ENCODE data around the gene IFIT3. TPM values are rescaled to one million over a fixed set of nuclear protein-coding genes. Genes with fewer than 3 reads are reported as not detected.
A peak's percentile ranks its signal among the peaks of the same experiment; 100 is the strongest.
"Not testable (repeated sequence)": the region's sequence is repeated elsewhere in the genome, so short reads cannot be mapped to it uniquely, and the experiment has no call there.

The IFIT3 gene
- total RNA-seq, 1 donor from 2014 or later = not detected

DNA sequence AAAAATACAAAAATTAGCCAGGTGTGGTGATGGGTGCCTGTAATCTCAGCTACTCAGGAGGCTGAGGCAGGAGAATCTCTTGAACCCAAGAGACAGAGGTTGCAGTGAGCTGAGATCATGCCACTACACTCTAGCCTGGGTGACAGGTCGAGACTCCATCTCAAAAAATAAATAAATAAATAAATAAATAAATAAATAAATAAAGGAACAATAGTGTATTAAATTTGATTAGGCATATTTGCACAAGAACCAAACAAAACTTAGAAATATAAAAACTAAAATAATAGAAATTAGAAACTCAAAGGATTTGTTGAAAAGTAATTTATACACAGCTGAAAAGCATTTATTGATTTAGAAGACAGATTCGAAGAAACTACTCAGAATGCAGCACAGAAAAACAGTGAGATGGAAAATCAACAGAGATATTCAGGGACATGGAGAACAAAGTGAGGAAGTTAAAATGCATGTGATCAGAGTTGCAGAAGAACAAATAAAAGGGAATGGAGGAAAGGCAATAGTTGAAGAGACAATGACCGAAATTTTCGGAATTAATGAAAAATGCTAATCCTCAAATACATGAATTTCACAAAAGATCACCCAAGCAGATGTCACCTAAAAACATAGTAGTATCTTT lies 17.7 kb downstream of the IFIT3 start:
- Mint-ChIP-seq H3K27me3 (no peaks in the 10 kb centered on the region), H3K9me3 (ENCODE audit: low read depth) (no peaks in the 10 kb centered on the region), H3K27ac (no peak overlapping the region), H3K36me3 (ENCODE audit: insufficient read depth) (no peaks in the 10 kb centered on the region), H3K4me3 (ENCODE audit: low read depth) (no peak overlapping the region), H3K4me1 (ENCODE audit: low read depth) (peaks cover 29% of the 10 kb centered on the region)
- TF ChIP-seq, protein P1, sequence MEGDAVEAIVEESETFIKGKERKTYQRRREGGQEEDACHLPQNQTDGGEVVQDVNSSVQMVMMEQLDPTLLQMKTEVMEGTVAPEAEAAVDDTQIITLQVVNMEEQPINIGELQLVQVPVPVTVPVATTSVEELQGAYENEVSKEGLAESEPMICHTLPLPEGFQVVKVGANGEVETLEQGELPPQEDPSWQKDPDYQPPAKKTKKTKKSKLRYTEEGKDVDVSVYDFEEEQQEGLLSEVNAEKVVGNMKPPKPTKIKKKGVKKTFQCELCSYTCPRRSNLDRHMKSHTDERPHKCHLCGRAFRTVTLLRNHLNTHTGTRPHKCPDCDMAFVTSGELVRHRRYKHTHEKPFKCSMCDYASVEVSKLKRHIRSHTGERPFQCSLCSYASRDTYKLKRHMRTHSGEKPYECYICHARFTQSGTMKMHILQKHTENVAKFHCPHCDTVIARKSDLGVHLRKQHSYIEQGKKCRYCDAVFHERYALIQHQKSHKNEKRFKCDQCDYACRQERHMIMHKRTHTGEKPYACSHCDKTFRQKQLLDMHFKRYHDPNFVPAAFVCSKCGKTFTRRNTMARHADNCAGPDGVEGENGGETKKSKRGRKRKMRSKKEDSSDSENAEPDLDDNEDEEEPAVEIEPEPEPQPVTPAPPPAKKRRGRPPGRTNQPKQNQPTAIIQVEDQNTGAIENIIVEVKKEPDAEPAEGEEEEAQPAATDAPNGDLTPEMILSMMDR (IDR thresholded peaks at IDR 0.05; ENCODE audit: unreplicated experiment) = no peak
- no peak for DNase-seq (ENCODE audit: low spot score, unreplicated experiment)

DNA sequence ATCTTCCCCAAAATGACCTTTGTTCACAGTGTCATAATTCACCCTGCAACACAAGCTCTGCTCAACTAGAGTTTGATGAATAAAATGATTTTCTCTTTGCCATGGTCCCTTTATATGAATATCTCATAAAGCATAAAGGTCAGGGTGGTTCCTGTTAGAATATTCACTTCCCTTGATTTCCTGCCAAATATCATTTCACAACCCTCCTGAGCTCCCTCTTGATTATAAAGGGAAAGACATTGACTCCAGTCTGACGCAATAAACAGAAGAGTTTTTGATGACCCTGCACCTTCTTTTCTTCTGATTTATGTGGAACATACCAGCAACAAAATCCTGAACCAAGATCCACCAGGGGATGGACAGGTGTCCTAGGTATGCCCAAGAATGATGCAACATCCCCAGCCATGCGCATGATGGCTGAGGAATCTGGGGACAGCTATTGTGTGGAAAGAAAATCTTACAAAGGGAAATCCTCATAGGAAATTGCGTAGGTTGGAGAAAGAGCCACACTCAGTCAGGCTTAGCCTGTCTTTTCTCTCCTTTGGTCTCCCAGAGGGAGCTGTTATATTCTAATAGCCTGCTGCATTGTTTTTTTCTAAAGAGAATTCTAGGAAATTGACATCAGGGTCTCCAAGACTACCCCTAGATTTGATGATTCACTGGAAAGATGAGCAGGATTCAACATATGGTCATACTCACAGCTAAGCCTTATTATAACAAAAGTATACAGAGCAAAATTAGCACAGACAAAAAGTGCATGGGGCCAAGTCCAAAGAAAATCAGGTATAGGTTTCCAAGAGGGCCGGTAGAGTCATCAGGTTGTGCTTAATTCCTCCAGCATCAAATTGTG lies 18.8 kb downstream of the IFIT3 start:
- no peak for DNase-seq (ENCODE audit: low spot score, unreplicated experiment)
- no peak overlapping the region for H3K27ac Mint-ChIP-seq
- H3K9me3 Mint-ChIP-seq (ENCODE audit: low read depth) = no peaks in the 10 kb centered on the region
- H3K4me1 Mint-ChIP-seq (ENCODE audit: low read depth) = peaks cover 41% of the 10 kb centered on the region
- TF ChIP-seq, protein P1 (IDR thresholded peaks at IDR 0.05; ENCODE audit: unreplicated experiment) = no peak
- no peak overlapping the region for H3K4me3 Mint-ChIP-seq (ENCODE audit: low read depth)
- H3K27me3 Mint-ChIP-seq = no peaks in the 10 kb centered on the region
- no peaks in the 10 kb centered on the region for H3K36me3 Mint-ChIP-seq (ENCODE audit: insufficient read depth)

DNA sequence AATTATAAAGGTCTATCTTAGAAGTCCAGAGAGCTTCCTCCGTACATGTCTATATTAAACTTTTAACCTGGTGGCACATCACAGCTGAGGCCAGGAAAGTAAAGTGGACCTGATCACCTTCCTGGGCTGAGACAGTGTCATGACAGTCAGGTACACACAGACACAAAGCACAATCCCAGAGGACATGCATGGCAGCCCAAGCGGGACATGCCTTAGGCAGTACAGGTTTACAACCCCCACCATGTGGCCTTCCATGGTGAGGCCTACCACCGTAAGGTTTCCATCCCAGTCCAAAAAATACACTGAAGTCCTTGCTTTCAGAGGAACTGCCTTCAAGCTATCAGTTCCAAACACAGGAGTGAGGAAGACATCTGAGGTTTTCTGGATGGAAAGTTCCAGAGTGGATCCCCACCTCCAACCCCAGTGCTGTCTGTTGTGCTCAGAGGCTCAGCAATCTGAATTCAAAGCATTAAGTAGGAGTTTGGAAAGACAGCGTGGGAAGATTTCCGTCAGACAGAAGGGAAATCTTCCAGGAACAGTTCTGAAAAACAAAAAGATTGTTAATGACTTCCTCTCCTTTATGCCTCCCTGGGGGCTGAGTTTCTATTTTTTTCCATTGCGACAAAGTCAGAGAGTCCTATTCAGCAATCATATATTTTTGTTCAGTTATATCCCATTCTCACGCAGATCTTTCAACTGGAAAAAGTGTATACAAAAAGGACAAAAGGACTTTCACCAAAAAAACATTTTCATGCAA lies 20.1 kb downstream of the IFIT3 start:
- H3K4me1 Mint-ChIP-seq (ENCODE audit: low read depth) = peaks cover 53% of the 10 kb centered on the region
- H3K27me3 Mint-ChIP-seq = no peaks in the 10 kb centered on the region
- no peaks in the 10 kb centered on the region for H3K9me3 Mint-ChIP-seq (ENCODE audit: low read depth)
- TF ChIP-seq, protein P1 (IDR thresholded peaks at IDR 0.05; ENCODE audit: unreplicated experiment) = no peak
- no peak overlapping the region for H3K27ac Mint-ChIP-seq
- no peak for DNase-seq (ENCODE audit: low spot score, unreplicated experiment)
- H3K36me3 Mint-ChIP-seq (ENCODE audit: insufficient read depth) = no peaks in the 10 kb centered on the region
- H3K4me3 Mint-ChIP-seq (ENCODE audit: low read depth) = no peak overlapping the region

DNA sequence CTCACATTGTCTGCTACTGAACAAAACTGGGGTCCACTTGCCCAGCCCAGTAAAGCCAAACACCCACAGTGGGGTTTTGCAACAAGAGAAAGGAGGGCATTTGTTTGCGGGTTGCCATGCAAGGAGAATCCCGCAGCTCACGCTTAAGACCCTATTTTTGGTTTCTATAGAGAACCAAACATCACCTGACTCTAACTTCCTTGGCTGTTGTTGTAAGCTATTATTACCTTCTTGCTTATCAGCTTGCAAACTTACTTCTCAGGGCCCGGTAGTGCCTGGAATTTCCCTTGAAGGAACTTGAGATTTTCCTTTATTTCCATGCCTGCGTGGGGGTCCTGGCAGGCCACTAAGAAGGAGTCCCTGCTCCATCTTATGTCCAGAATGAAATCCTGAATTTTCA lies 20.7 kb downstream of the IFIT3 start:
- Mint-ChIP-seq H3K9me3 (ENCODE audit: low read depth) (peaks cover 3% of the 10 kb centered on the region), H3K36me3 (ENCODE audit: insufficient read depth) (peaks cover 2% of the 10 kb centered on the region), H3K27me3 (no peaks in the 10 kb centered on the region), H3K4me1 (ENCODE audit: low read depth) (peaks cover 57% of the 10 kb centered on the region), H3K4me3 (ENCODE audit: low read depth) (no peak overlapping the region), H3K27ac (peak overlapping the region; percentile 99)
- no peak for DNase-seq (ENCODE audit: low spot score, unreplicated experiment)
- TF ChIP-seq, protein P1 (IDR thresholded peaks at IDR 0.05; ENCODE audit: unreplicated experiment) = no peak

DNA sequence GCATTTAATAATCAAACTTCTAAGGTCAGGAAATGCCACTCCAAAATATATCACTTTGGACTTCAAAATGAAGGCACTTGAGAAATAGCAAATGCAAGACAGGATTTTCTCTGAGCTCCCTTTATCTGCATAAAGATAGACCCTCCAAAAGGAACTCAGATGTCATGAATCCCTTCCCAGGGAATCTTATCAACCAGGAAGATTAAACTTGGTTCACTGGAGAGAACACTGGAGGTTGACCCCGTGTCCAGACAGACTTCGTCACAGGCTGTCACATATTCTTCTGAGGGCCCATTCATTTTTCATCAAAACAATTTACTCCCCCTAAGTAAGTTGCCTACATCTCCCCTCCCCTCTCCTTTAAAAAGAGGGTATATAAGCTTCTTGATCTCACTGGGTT lies 21.2 kb downstream of the IFIT3 start:
- no peak for DNase-seq (ENCODE audit: low spot score, unreplicated experiment)
- H3K4me3 Mint-ChIP-seq (ENCODE audit: low read depth) = no peak overlapping the region
- peaks cover 57% of the 10 kb centered on the region for H3K4me1 Mint-ChIP-seq (ENCODE audit: low read depth)
- H3K27me3 Mint-ChIP-seq = no peaks in the 10 kb centered on the region
- H3K27ac Mint-ChIP-seq = peak overlapping the region; percentile 99
- TF ChIP-seq, protein P1 (IDR thresholded peaks at IDR 0.05; ENCODE audit: unreplicated experiment) = no peak
- peaks cover 6% of the 10 kb centered on the region for H3K9me3 Mint-ChIP-seq (ENCODE audit: low read depth)
- peaks cover 4% of the 10 kb centered on the region for H3K36me3 Mint-ChIP-seq (ENCODE audit: insufficient read depth)

DNA sequence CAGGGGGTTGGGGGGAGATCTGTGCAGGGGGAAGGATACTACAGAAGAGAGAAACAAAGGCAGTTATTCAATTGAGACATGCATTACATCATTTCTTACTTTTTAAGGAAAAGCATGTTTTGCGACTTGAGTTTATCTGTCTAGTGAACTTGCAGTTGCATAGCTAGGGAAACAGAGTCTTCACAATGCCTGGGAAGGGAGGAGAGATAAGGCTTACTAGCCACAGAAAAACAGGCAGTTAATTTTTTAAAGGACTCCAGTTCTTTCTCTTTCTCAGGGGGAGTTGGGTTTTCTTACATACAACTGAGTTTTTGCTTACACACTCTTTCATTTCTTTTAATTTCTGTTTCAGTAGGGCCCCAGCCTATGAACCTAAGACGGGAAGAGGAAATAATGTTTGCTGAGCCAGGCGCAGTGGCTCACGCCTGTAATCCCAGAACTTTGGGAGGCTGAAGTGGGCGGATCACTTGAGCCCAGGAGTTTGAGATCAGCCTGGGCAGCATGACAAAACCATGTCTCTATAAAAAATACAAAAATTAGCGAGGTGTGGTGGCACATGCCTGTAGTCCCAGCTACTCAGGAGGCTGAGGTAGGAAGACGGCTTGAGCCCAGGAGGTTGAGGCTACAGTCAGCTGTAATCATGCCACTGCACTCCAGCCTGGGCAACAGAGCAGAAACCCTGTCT lies 23.0 kb downstream of the IFIT3 start:
- not testable (repeated sequence) for H3K27me3 Mint-ChIP-seq; H3K9me3 Mint-ChIP-seq (ENCODE audit: low read depth); H3K36me3 Mint-ChIP-seq (ENCODE audit: insufficient read depth); DNase-seq (ENCODE audit: low spot score, unreplicated experiment)
- Mint-ChIP-seq H3K27ac (peak overlapping the region; percentile 99), H3K4me1 (ENCODE audit: low read depth) (peaks cover 58% of the 10 kb centered on the region), H3K4me3 (ENCODE audit: low read depth) (peak overlapping the region; percentile 17)
